A673 (cell line): ENCODE measurements around the gene CREB5. TPM values are rescaled to one million over a fixed set of nuclear protein-coding genes. Genes with fewer than 3 reads are reported as not detected.

Experiments
- BruUV-seq: library from RNA; stranded (reverse); fragments of 400-500 nt; replicated peaks from 2 replicates; lab custom pipeline; 2021; lab: Mats Ljungman, UMichigan
- CTCF ChIA-PET: fragments of 300-600 bp; sonication (Branson Sonifier 250); formaldehyde crosslinking; loops from one replicate; lab custom pipeline; 2022; ENCODE audit warnings: antibody characterized with exemption; lab: Charles Lee
- POLR2A ChIA-PET: fragments of 300-600 bp; sonication (Branson Sonifier 250); formaldehyde crosslinking; loops from one replicate; lab custom pipeline; 2022; ENCODE audit warnings: antibody characterized with exemption; ENCODE audit not compliant: low non-redundant PET; lab: Charles Lee
- DNase-seq: peaks from one replicate; pipeline ENCODE4 v3.0.0-alpha.2; 2015; ENCODE audit warnings: low spot score
- H3K27ac ChIP-seq: fragments of 200-600 bp; sonication (generic); 2 replicates; pipeline ENCODE4 v1.5.1; 2016; ENCODE audit warnings: mixed run types, low read depth, mild to moderate bottlenecking, mixed read lengths, antibody characterized with exemption, low read length; ENCODE audit not compliant: poor library complexity, severe bottlenecking
- H3K27me3 ChIP-seq: fragments of 200-600 bp; sonication (generic); replicated peaks from 2 replicates; pipeline ENCODE4 v1.6.1; 2017; ENCODE audit warnings: mixed run types, low read depth, mild to moderate bottlenecking, mixed read lengths, antibody characterized with exemption, low read length; ENCODE audit not compliant: insufficient read depth, poor library complexity
- H3K36me3 ChIP-seq: fragments of 200-600 bp; sonication (generic); 2 replicates; pipeline ENCODE4 v1.6.1; 2016; ENCODE audit warnings: mixed run types, mild to moderate bottlenecking, mixed read lengths, antibody characterized with exemption, low read length; ENCODE audit not compliant: insufficient read depth, poor library complexity, severe bottlenecking
- H3K4me1 ChIP-seq: fragments of 200-600 bp; sonication (generic); 2 replicates; pipeline ENCODE4 v1.6.1; 2017; ENCODE audit warnings: mixed run types, mild to moderate bottlenecking, mixed read lengths, antibody characterized with exemption, low read length; ENCODE audit not compliant: insufficient read depth, poor library complexity, severe bottlenecking
- H3K4me3 ChIP-seq: fragments of 200-600 bp; sonication (generic); 2 replicates; pipeline ENCODE4 v1.5.1; 2016; ENCODE audit warnings: low read depth, mixed run types, mild to moderate bottlenecking, mixed read lengths, low read length; ENCODE audit not compliant: poor library complexity, severe bottlenecking
- H3K9me3 ChIP-seq: fragments of 200-600 bp; sonication (generic); 2 replicates; pipeline ENCODE4 v1.6.1; 2016; ENCODE audit warnings: mixed run types, low read depth, mild to moderate bottlenecking, mixed read lengths, antibody characterized with exemption, low read length; ENCODE audit not compliant: poor library complexity, severe bottlenecking
- EZH2 ChIP-seq: fragments of 200-600 bp; sonication (generic); IDR thresholded peaks from 2 replicates; pipeline ENCODE4 v1.6.1; 2017; ENCODE audit warnings: borderline replicate concordance, low read depth, mild to moderate bottlenecking, mixed read lengths, antibody characterized with exemption, low read length; ENCODE audit not compliant: poor library complexity, severe bottlenecking
- intact Hi-C: fragments of 100-400 bp; cut with micrococcal nuclease; formaldehyde crosslinking; loops from one replicate; pipeline ENCODE4 v1.10.0; 2022; ENCODE audit not compliant: unreplicated experiment
- total RNA-seq: library from RNA; stranded (reverse); gene quantifications from 2 replicates; pipeline ENCODE4 v1.2.3, GENCODE V29; 2021
- TF ChIP-seq, protein P1 (sequence below): fragments of 300-800, 200-600 bp; sonication (generic); conservative IDR thresholded peaks from 2 replicates; pipeline ENCODE4 v1.5.1; 2017; ENCODE audit warnings: low read depth, mild to moderate bottlenecking, antibody characterized with exemption, low read length, moderate library complexity, mixed read lengths

The CREB5 gene
- total RNA-seq, 1 experiment from 2014 or later, result 10.3 TPM

DNA sequence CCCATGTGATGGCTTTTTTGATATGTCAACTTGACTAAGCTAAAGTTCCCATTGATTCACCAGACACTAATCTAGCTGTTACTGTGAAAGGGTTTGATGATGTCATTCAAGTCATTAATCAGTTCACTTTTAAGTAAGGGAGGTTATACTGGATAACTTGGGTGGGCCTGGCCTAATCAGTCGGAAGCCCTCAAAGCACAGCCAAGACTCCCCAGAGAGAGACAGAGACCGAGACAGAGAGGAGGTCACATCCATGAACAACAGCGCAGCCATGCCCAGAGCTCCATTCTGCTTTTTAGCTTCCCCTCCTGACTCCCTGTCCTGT is 442.4 kb downstream of the CREB5 start:
- ChIA-PET CTCF (no interaction called here), POLR2A (interaction anchor here (0.6 kb wide), 1 partner anchor 1064 kb away, joined by 3 read pairs; no protein-coding TSS in a partner anchor)
- Histone ChIP-seq H3K27ac (no peak overlapping the region), H3K27me3 (peaks cover 43% of the 10 kb centered on the region), H3K4me1 (no peaks in the 10 kb centered on the region), H3K9me3 (no peaks in the 10 kb centered on the region), H3K4me3 (peak overlapping the region; percentile 48), H3K36me3 (no peaks in the 10 kb centered on the region)
- intact Hi-C loops, result loop anchor here (5.0 to 10.0 kb wide), 3 partner anchors 227 to 560 kb away; no protein-coding TSS in a partner anchor
- BruUV-seq, result no TSS peak
- DNase-seq, result no peak
- no peak for TF ChIP-seq EZH2
- TF ChIP-seq, protein P1, sequence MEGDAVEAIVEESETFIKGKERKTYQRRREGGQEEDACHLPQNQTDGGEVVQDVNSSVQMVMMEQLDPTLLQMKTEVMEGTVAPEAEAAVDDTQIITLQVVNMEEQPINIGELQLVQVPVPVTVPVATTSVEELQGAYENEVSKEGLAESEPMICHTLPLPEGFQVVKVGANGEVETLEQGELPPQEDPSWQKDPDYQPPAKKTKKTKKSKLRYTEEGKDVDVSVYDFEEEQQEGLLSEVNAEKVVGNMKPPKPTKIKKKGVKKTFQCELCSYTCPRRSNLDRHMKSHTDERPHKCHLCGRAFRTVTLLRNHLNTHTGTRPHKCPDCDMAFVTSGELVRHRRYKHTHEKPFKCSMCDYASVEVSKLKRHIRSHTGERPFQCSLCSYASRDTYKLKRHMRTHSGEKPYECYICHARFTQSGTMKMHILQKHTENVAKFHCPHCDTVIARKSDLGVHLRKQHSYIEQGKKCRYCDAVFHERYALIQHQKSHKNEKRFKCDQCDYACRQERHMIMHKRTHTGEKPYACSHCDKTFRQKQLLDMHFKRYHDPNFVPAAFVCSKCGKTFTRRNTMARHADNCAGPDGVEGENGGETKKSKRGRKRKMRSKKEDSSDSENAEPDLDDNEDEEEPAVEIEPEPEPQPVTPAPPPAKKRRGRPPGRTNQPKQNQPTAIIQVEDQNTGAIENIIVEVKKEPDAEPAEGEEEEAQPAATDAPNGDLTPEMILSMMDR, result no peak

DNA sequence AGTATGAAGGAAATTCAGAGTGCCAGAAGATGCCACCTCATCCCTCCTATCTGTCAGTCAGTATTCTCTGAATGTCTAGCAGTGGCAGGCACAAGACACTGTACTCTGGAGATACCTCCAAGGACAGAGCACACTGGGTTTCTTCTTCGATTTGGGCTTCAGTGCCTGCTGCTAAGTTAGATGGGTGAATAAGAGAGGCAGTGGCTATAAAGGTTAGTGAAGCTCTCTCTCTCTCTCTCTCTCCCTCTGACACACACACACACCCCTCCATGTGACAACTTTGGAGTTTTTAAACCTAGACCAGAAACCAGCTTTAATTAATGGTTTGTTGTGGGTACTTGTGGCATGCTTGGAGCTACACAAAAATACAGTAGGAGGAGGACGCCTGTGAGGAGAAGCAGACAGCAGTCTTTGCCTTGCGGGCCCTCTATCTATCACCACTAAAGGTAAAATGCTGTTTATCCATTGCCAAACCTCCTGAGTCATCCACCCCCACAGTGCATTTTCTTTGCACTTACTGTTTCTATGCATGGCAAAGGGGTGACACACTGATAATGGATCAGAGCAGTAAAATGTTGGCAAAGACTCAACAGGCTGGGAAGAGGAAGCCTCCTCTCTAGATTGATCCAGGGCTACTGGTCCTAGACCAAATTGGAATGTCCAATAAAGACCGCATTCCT is 443.4 kb downstream of the CREB5 start:
- Histone ChIP-seq H3K9me3 (no peaks in the 10 kb centered on the region), H3K36me3 (no peaks in the 10 kb centered on the region), H3K4me1 (no peaks in the 10 kb centered on the region), H3K27me3 (peaks cover 34% of the 10 kb centered on the region), H3K27ac (no peak overlapping the region), H3K4me3 (no peak overlapping the region)
- peak; percentile 71 for DNase-seq
- TF ChIP-seq EZH2, result no peak
- TF ChIP-seq, protein P1, result no peak
- ChIA-PET POLR2A (no interaction called here), CTCF (no interaction called here)
- no TSS peak for BruUV-seq
- intact Hi-C loops, result loop anchor here (10.0 kb wide), 1 partner anchor 561 kb away; no protein-coding TSS in a partner anchor

DNA sequence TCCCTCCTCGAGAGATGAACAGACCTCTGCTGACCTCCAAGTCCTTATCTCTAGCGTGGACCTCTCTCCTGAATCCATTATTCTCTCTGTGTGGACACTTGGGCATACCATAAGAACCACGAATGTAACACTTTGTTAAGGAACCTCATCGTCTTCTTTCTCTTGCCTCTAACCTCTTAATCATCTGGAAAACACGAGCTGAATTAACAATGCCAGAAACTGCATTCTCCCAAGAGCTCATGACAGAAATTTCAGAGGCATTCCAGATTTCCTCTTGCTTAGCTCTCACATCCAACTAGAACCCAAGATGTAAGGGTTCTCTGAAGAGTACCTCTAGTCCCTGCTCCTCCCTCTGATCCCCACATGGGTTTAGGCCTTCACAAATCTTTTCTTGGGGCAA is 444.3 kb downstream of the CREB5 start:
- Histone ChIP-seq H3K4me3 (no peak overlapping the region), H3K27ac (no peak overlapping the region), H3K4me1 (no peaks in the 10 kb centered on the region), H3K36me3 (no peaks in the 10 kb centered on the region), H3K27me3 (peaks cover 24% of the 10 kb centered on the region), H3K9me3 (no peaks in the 10 kb centered on the region)
- BruUV-seq, result no TSS peak
- ChIA-PET CTCF (no interaction called here), POLR2A (interaction anchor here (0.6 kb wide), 1 partner anchor 171 kb away, joined by 9 read pairs; no protein-coding TSS in a partner anchor)
- no peak for TF ChIP-seq EZH2
- TF ChIP-seq, protein P1, result no peak
- intact Hi-C loops, result loop anchor here (10.0 kb wide), 1 partner anchor 562 kb away; no protein-coding TSS in a partner anchor
- no peak for DNase-seq
